Endothelial cell of umbilical vein (primary cell): ENCODE results near the gene PLXNA4. TPM values are rescaled to one million over a fixed set of nuclear protein-coding genes. Genes with fewer than 3 reads are reported as not detected.

Experiments
- BruUV-seq: library from RNA; stranded (reverse); fragments of 400-500 nt; replicated peaks from 2 replicates; lab custom pipeline; 2021; lab: Mats Ljungman, UMichigan
- CTCF ChIA-PET: fragments of 300-600, 350-600 bp; sonication (Branson Sonifier 250); formaldehyde crosslinking; loops from one replicate; lab custom pipeline; 2021; ENCODE audit warnings: antibody characterized with exemption, inconsistent platforms; lab: Charles Lee
- POLR2A ChIA-PET: fragments of 300-600, 350-600 bp; sonication (Branson Sonifier 250); formaldehyde crosslinking; loops from one replicate; lab custom pipeline; 2021; ENCODE audit warnings: antibody characterized with exemption, inconsistent platforms; lab: Charles Lee
- DNase-seq: peaks from one replicate; pipeline ENCODE4 v3.0.0-alpha.2; 2011; ENCODE audit warnings: low read depth, low spot score
- FAIRE-seq: peaks from 2 replicates; lab custom pipeline; 2011; peaks lifted over from hg19 to GRCh38; lab: Jason Lieb, UNC
- H2AFZ ChIP-seq: 2 replicates; pipeline ENCODE4 v1.6.0; 2012; ENCODE audit warnings: low read depth, low read length, control low read depth, inconsistent platforms
- H3K27ac ChIP-seq: 2 replicates; pipeline ENCODE4 v1.5.1; 2011; ENCODE audit warnings: low read depth, mild to moderate bottlenecking, control low read depth, low read length, moderate library complexity; ENCODE audit not compliant: insufficient read depth
- H3K27me3 ChIP-seq, 2 experiments: 2 replicates each; pipeline versions ENCODE4 v1.6.0 to v1.6.1; 2011; ENCODE audit warnings: low read length in 2 of 2, mixed read lengths in 1 of 2; ENCODE audit not compliant: control insufficient read depth in 2 of 2, insufficient read depth in 2 of 2
- H3K36me3 ChIP-seq, 2 experiments: 2 replicates in 1 of 2; 3 replicates in 1 of 2; pipeline ENCODE4 v1.5.1; 2011; ENCODE audit warnings: low read length in 2 of 2, mild to moderate bottlenecking in 1 of 2, moderate library complexity in 1 of 2; ENCODE audit not compliant: control insufficient read depth in 2 of 2, insufficient read depth in 2 of 2; ENCODE audit errors: extremely low read depth in 1 of 2
- H3K4me1 ChIP-seq: 3 replicates; pipeline ENCODE4 v1.5.1; 2011; ENCODE audit warnings: mild to moderate bottlenecking, low read length; ENCODE audit not compliant: control insufficient read depth, insufficient read depth; ENCODE audit errors: extremely low read depth
- H3K4me2 ChIP-seq: 2 replicates; pipeline ENCODE4 v1.6.1; 2011; ENCODE audit warnings: low read length, control low read depth, mixed read lengths; ENCODE audit not compliant: insufficient read depth
- H3K4me3 ChIP-seq, 3 experiments: fragments of 200-600 bp in 1 of 3; sonication (generic), shearing (Covaris generic) in 1 of 3; replicated peaks in 1 of 3; 2 replicates each; pipeline ENCODE4 v1.5.1; 2011 to 2016; ENCODE audit warnings: control low read depth in 3 of 3, low read length in 3 of 3, mild to moderate bottlenecking in 2 of 3, inconsistent platforms in 1 of 3, low read depth in 1 of 3, moderate library complexity in 1 of 3; ENCODE audit not compliant: insufficient read depth in 1 of 3
- H3K79me2 ChIP-seq: 2 replicates; pipeline ENCODE4 v1.6.0; 2012; ENCODE audit warnings: low read length, inconsistent platforms; ENCODE audit not compliant: control insufficient read depth, insufficient read depth
- H3K9ac ChIP-seq: replicated peaks from 2 replicates; pipeline ENCODE3; 2011; ENCODE audit warnings: low read length, control low read depth; ENCODE audit not compliant: insufficient read depth; ENCODE audit errors: extremely low read depth
- H3K9me1 ChIP-seq: replicated peaks from 3 replicates; pipeline ENCODE4 v1.6.0; 2011; ENCODE audit warnings: mild to moderate bottlenecking, low read length; ENCODE audit not compliant: control insufficient read depth, insufficient read depth; ENCODE audit errors: extremely low read depth
- H3K9me3 ChIP-seq: replicated peaks from 2 replicates; pipeline ENCODE4 v1.5.1; 2012; ENCODE audit warnings: low read length, inconsistent platforms; ENCODE audit not compliant: control insufficient read depth, insufficient read depth
- H4K20me1 ChIP-seq: replicated peaks from 2 replicates; pipeline ENCODE3; 2011; ENCODE audit warnings: mild to moderate bottlenecking, low read length; ENCODE audit not compliant: control insufficient read depth, insufficient read depth; ENCODE audit errors: extremely low read depth
- CTCF ChIP-seq, 2 donors: IDR thresholded peaks; 1 replicate in 1 of 2; 2 replicates in 1 of 2; pipeline ENCODE4 v1.5.1; 2011; ENCODE audit warnings: low read length in 2 of 2, mild to moderate bottlenecking in 2 of 2, moderate library complexity in 2 of 2, control low read depth in 1 of 2, inconsistent platforms in 1 of 2, low read depth in 1 of 2; ENCODE audit not compliant: insufficient read depth in 1 of 2; ENCODE audit errors: extremely low read depth in 1 of 2
- EZH2 ChIP-seq: IDR thresholded peaks from 2 replicates; pipeline ENCODE4 v1.6.1; 2012; ENCODE audit warnings: borderline replicate concordance, low read depth, mild to moderate bottlenecking, moderate library complexity, low read length, inconsistent platforms; ENCODE audit not compliant: severe bottlenecking
- FOS ChIP-seq: IDR thresholded peaks from 2 replicates; pipeline ENCODE4 v1.6.1; 2011; ENCODE audit warnings: mild to moderate bottlenecking, low read length, moderate library complexity, borderline replicate concordance; ENCODE audit not compliant: insufficient read depth
- GATA2 ChIP-seq: IDR thresholded peaks from 2 replicates; pipeline ENCODE4 v1.7.0; 2011; ENCODE audit warnings: low read depth, mild to moderate bottlenecking, moderate library complexity, mixed read lengths, low read length; ENCODE audit not compliant: insufficient read length, insufficient read depth
- JUN ChIP-seq: IDR thresholded peaks from 2 replicates; pipeline ENCODE4 v1.6.1; 2011; ENCODE audit warnings: borderline replicate concordance, low read depth; ENCODE audit not compliant: insufficient read length, insufficient read depth
- MAX ChIP-seq: IDR thresholded peaks from 2 replicates; pipeline ENCODE4 v1.6.1; 2011; ENCODE audit not compliant: insufficient read depth, insufficient read length
- MYC ChIP-seq: IDR thresholded peaks from one replicate; pipeline ENCODE4 v1.6.1; 2011; ENCODE audit warnings: mild to moderate bottlenecking, low read depth, low read length
- POLR2A ChIP-seq: IDR thresholded peaks from 2 replicates; pipeline ENCODE4 v1.6.1; 2012; ENCODE audit warnings: low read depth, mild to moderate bottlenecking, control low read depth, low read length
- POLR2AphosphoS5 ChIP-seq: IDR thresholded peaks from 2 replicates; pipeline ENCODE4 v1.6.1; 2012; ENCODE audit warnings: low read depth, mild to moderate bottlenecking, control low read depth, low read length, moderate library complexity; ENCODE audit not compliant: insufficient read depth
- dilution Hi-C: fragments of 300-500 bp; cut with MboI; formaldehyde crosslinking; loops from one replicate; pipeline ENCODE4 v1.15.0; 2019; ENCODE audit warnings: low sequenced_read_pairs; ENCODE audit not compliant: extremely low pct_ligation_motif_present
- intact Hi-C: fragments of 100-400 bp; cut with micrococcal nuclease; formaldehyde crosslinking; loops from one replicate; pipeline ENCODE4 v1.10.0; 2022
- polyA plus RNA-seq, 4 experiments: library from polyadenylated mRNA; depleted of rRNA in 3 of 4; stranded (reverse) in 3 of 4; unstranded in 1 of 4; fragments of >200 nt; gene quantifications; 2 replicates each; pipeline versions ENCODE4 v1.2.1 to v1.2.3, GENCODE V29; 2011 to 2012; ENCODE audit warnings: missing spikeins in 1 of 4
- total RNA-seq: library from RNA; stranded (reverse); gene quantifications from 2 replicates; pipeline ENCODE4 v1.2.3, GENCODE V29; 2021

Gene PLXNA4
- total and polyA plus RNA-seq, 2 donors (not counting 3 experiments of a cell fraction or from before 2014, with no cell fraction given) = 12.1 to 20.4 TPM

GRCh38 chr7:132367795-132368194 is 208.5 kb downstream of the PLXNA4 start:
- BruUV-seq = no TSS peak
- Histone ChIP-seq H3K27me3 (no peaks in the 10 kb centered on the region), H3K4me3 (no peak overlapping the region), H3K9ac (no peak overlapping the region), H4K20me1 (no peaks in the 10 kb centered on the region), H3K4me1 (no peaks in the 10 kb centered on the region), H3K27ac (no peak overlapping the region), H3K79me2 (no peaks in the 10 kb centered on the region), H3K4me2 (no peak overlapping the region), H3K36me3 (peaks cover 0 to 2% of the 10 kb centered on the region in 2 experiments), H2AFZ (no peak overlapping the region), H3K9me1 (no peaks in the 10 kb centered on the region), H3K9me3 (no peaks in the 10 kb centered on the region)
- TF ChIP-seq MYC (no peak), JUN (no peak), POLR2A (no peak), EZH2 (no peak), GATA2 (no peak), FOS (no peak), CTCF (IDR thresholded peaks at IDR 0.05; ENCODE audit: extremely low read depth in 1 of 2, insufficient read depth in 1 of 2, low read depth in 1 of 2, low read length in 2 of 2) (no peak), MAX (no peak), POLR2AphosphoS5 (no peak)
- DNase-seq (no peak), FAIRE-seq (no peak)
- POLR2A ChIA-PET = no interaction called here
- intact Hi-C loops = no loop called here
- dilution Hi-C loops = no loop called here
- CTCF ChIA-PET = no interaction called here
